HEK293 (cell line): ENCODE data around the gene CEBPE.

Experiments
- CTCF ChIA-PET: fragments of 350-600 bp; formaldehyde crosslinking; extraction: SDS; loops from one replicate; lab custom pipeline; 2021; ENCODE audit warnings: antibody characterized with exemption; lab: Yijun Ruan, JAX
- POLR2A ChIA-PET: fragments of 300-600 bp; formaldehyde crosslinking; extraction: SDS; loops from one replicate; lab custom pipeline; 2020; ENCODE audit warnings: antibody characterized with exemption, inconsistent platforms; lab: Yijun Ruan, JAX
- H3K27ac ChIP-seq: fragments of 200-500 bp; sonication (Bioruptor generic); 2 replicates; pipeline ENCODE4 v1.5.1; 2014; ENCODE audit warnings: low read depth, low read length, control low read depth, inconsistent platforms; ENCODE audit errors: extremely low read depth
- H3K36me3 ChIP-seq, 2 experiments: fragments of 200-500 bp in 1 of 2; sonication (Bioruptor generic) in 1 of 2; 1 replicate in 1 of 2; 2 replicates in 1 of 2; pipeline ENCODE4 v1.5.1; 2014 to 2017; ENCODE audit warnings: inconsistent platforms in 2 of 2, low read length in 2 of 2; ENCODE audit not compliant: control insufficient read depth in 2 of 2, insufficient read depth in 1 of 2
- H3K4me1 ChIP-seq: fragments of 200-500 bp; sonication (Bioruptor generic); 2 replicates; pipeline ENCODE4 v1.5.1; 2014; ENCODE audit warnings: mild to moderate bottlenecking, low read length, inconsistent platforms; ENCODE audit not compliant: control insufficient read depth, insufficient read depth
- H3K4me3 ChIP-seq: 2 replicates; pipeline ENCODE4 v1.5.1; 2011; ENCODE audit warnings: low read depth, mild to moderate bottlenecking, control low read depth, low read length, moderate library complexity
- H3K9me3 ChIP-seq: fragments of 200-500 bp; sonication (Bioruptor generic); 2 replicates; pipeline ENCODE4 v1.5.1; 2014; ENCODE audit warnings: low read depth, low read length, inconsistent platforms; ENCODE audit not compliant: control insufficient read depth, insufficient read depth
- BCL11B ChIP-seq: fragments of 450-650 bp; formaldehyde crosslinking; IDR thresholded peaks from 2 replicates; pipeline ENCODE4 v1.5.1; 2016; ENCODE audit warnings: low read depth, missing biosample characterization, missing genetic modification characterization
- YY1 ChIP-seq: fragments of 450-650 bp; formaldehyde crosslinking; IDR thresholded peaks from 2 replicates; pipeline ENCODE4 v1.5.1; 2018; ENCODE audit warnings: missing biosample characterization, missing genetic modification characterization
- ZFHX2 ChIP-seq: fragments of 450-650 bp; formaldehyde crosslinking; conservative IDR thresholded peaks from 2 replicates; pipeline ENCODE4 v1.5.1; 2016; ENCODE audit warnings: missing biosample characterization, missing genetic modification characterization
- ZNF138 ChIP-seq: fragments of 450-650 bp; formaldehyde crosslinking; IDR thresholded peaks from 2 replicates; pipeline ENCODE4 v1.5.1; 2016; ENCODE audit warnings: missing biosample characterization, missing genetic modification characterization, borderline replicate concordance
- ZNF221 ChIP-seq: fragments of 450-650 bp; formaldehyde crosslinking; IDR thresholded peaks from 2 replicates; pipeline ENCODE4 v1.5.1; 2017; ENCODE audit warnings: missing biosample characterization, missing genetic modification characterization, borderline replicate concordance
- ZNF302 ChIP-seq: fragments of 450-650 bp; formaldehyde crosslinking; IDR thresholded peaks from 2 replicates; pipeline ENCODE4 v1.5.1; 2016; ENCODE audit warnings: missing biosample characterization, missing genetic modification characterization, low read depth
- ZNF544 ChIP-seq: fragments of 450-650 bp; formaldehyde crosslinking; IDR thresholded peaks from 2 replicates; pipeline ENCODE4 v1.5.0; 2017; ENCODE audit warnings: missing biosample characterization, missing genetic modification characterization
- ZNF555 ChIP-seq: fragments of 450-650 bp; formaldehyde crosslinking; conservative IDR thresholded peaks from 2 replicates; pipeline ENCODE4 v1.5.1; 2017; ENCODE audit warnings: missing biosample characterization, mild to moderate bottlenecking, missing genetic modification characterization, inconsistent platforms
- ZNF560 ChIP-seq: fragments of 450-650 bp; formaldehyde crosslinking; IDR thresholded peaks from 2 replicates; pipeline ENCODE4 v1.5.1; 2017; ENCODE audit warnings: missing biosample characterization, missing genetic modification characterization, borderline replicate concordance
- ZNF629 ChIP-seq: fragments of 450-650 bp; formaldehyde crosslinking; IDR thresholded peaks from 2 replicates; pipeline ENCODE4 v1.5.1; 2017; ENCODE audit warnings: missing biosample characterization, missing genetic modification characterization
- TF ChIP-seq, protein P1 (sequence below): fragments of 450-650 bp; formaldehyde crosslinking; conservative IDR thresholded peaks from 2 replicates; pipeline ENCODE4 v1.5.1; 2016; ENCODE audit warnings: low read depth, missing biosample characterization, missing genetic modification characterization
- TF ChIP-seq, protein P2 (sequence below): fragments of 450-650 bp; formaldehyde crosslinking; IDR thresholded peaks from 2 replicates; pipeline ENCODE4 v1.5.1; 2016; ENCODE audit warnings: missing biosample characterization, missing genetic modification characterization, low read depth
- TF ChIP-seq, protein P3 (sequence below): fragments of 450-650 bp; formaldehyde crosslinking; IDR thresholded peaks from 2 replicates; pipeline ENCODE4 v1.5.1; 2016; ENCODE audit warnings: missing biosample characterization, missing genetic modification characterization
- TF ChIP-seq, protein P4 (sequence below): fragments of 450-650 bp; formaldehyde crosslinking; IDR thresholded peaks from 2 replicates; pipeline ENCODE4 v1.5.1; 2017; ENCODE audit warnings: missing biosample characterization, missing genetic modification characterization
- TF ChIP-seq, protein P5 (sequence below): fragments of 450-650 bp; formaldehyde crosslinking; conservative IDR thresholded peaks from 2 replicates; pipeline ENCODE4 v1.5.1; 2016; ENCODE audit warnings: low read depth, missing biosample characterization, missing genetic modification characterization

The CEBPE gene

DNA sequence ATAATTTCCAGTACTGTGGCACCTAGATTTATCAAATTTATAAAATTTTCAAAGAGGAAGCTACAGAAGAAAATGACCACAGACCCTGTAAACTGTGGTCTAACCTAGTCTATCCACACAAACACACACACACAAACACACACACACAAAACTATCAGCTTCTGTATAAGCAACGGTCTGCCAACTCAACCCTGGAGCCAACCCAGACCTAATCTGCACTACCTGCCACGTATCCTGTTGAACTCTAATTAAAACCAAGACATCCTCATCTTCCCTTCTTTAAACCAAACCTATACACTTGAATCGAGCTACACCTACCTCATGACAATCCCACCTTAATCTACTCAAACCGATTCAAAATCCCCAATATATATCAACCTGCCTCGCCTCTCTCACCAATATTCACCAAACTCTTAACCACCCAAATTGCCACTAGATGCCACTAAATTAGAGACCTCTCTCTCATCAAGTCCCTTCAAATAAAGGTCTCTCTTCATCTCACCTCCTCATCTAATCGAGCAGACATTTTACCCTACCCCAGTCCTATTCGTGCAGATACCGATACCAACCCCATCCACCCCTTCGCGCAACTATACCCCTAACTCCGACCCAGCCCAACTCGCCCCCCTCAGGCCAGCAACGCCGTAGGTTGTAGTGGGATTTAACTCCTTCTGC, 24.9 kb downstream of the CEBPE start (continued):
- TF ChIP-seq, protein P1, sequence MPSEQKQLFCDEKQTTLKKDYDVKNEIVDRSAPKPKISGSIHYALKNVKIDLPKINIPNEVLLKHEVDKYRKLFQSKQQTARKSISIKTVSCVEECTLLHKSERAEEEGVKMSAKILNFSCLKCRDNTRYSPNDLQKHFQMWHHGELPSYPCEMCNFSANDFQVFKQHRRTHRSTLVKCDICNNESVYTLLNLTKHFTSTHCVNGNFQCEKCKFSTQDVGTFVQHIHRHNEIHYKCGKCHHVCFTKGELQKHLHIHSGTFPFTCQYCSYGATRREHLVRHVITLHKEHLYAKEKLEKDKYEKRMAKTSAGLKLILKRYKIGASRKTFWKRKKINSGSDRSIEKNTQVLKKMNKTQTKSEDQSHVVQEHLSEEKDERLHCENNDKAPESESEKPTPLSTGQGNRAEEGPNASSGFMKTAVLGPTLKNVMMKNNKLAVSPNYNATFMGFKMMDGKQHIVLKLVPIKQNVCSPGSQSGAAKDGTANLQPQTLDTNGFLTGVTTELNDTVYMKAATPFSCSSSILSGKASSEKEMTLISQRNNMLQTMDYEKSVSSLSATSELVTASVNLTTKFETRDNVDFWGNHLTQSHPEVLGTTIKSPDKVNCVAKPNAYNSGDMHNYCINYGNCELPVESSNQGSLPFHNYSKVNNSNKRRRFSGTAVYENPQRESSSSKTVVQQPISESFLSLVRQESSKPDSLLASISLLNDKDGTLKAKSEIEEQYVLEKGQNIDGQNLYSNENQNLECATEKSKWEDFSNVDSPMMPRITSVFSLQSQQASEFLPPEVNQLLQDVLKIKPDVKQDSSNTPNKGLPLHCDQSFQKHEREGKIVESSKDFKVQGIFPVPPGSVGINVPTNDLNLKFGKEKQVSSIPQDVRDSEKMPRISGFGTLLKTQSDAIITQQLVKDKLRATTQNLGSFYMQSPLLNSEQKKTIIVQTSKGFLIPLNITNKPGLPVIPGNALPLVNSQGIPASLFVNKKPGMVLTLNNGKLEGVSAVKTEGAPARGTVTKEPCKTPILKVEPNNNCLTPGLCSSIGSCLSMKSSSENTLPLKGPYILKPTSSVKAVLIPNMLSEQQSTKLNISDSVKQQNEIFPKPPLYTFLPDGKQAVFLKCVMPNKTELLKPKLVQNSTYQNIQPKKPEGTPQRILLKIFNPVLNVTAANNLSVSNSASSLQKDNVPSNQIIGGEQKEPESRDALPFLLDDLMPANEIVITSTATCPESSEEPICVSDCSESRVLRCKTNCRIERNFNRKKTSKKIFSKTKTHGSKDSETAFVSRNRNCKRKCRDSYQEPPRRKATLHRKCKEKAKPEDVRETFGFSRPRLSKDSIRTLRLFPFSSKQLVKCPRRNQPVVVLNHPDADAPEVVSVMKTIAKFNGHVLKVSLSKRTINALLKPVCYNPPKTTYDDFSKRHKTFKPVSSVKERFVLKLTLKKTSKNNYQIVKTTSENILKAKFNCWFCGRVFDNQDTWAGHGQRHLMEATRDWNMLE (tag by site-specific recombination) = no peak
- TF ChIP-seq BCL11B (tag by site-specific recombination) = no peak
- TF ChIP-seq ZNF302 (tag by site-specific recombination) = no peak
- TF ChIP-seq ZNF560 = no peak
- no peak for TF ChIP-seq ZNF138 (tag by site-specific recombination)
- TF ChIP-seq ZNF555 (tag by site-specific recombination) = no peak
- TF ChIP-seq, protein P2, sequence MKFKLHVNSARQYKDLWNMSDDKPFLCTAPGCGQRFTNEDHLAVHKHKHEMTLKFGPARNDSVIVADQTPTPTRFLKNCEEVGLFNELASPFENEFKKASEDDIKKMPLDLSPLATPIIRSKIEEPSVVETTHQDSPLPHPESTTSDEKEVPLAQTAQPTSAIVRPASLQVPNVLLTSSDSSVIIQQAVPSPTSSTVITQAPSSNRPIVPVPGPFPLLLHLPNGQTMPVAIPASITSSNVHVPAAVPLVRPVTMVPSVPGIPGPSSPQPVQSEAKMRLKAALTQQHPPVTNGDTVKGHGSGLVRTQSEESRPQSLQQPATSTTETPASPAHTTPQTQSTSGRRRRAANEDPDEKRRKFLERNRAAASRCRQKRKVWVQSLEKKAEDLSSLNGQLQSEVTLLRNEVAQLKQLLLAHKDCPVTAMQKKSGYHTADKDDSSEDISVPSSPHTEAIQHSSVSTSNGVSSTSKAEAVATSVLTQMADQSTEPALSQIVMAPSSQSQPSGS (tag by site-specific recombination) = no peak
- TF ChIP-seq, protein P3, sequence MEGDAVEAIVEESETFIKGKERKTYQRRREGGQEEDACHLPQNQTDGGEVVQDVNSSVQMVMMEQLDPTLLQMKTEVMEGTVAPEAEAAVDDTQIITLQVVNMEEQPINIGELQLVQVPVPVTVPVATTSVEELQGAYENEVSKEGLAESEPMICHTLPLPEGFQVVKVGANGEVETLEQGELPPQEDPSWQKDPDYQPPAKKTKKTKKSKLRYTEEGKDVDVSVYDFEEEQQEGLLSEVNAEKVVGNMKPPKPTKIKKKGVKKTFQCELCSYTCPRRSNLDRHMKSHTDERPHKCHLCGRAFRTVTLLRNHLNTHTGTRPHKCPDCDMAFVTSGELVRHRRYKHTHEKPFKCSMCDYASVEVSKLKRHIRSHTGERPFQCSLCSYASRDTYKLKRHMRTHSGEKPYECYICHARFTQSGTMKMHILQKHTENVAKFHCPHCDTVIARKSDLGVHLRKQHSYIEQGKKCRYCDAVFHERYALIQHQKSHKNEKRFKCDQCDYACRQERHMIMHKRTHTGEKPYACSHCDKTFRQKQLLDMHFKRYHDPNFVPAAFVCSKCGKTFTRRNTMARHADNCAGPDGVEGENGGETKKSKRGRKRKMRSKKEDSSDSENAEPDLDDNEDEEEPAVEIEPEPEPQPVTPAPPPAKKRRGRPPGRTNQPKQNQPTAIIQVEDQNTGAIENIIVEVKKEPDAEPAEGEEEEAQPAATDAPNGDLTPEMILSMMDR (tag by site-specific recombination) = peak; percentile 72; the same call in 1 of the 2 replicates

DNA sequence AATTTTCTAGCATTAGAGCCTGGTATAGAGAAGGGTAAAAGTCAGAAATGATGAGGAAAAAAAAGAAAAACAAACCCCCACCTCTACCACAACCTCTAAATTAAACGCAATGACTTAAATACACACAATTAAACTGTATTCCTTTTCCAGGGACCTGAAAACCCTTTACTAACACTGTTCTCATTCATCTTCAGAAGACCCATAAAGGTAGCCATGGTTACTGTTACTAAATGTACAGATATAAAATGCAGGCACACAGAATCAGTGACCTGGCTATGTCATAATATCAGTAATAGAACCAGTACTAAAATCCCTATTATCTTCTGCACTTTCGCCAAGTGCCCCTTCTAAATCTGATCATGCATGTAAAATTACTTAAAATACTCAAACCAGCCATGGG, 25.5 kb downstream of the CEBPE start:
- CTCF ChIA-PET = interaction anchor here (1.7 to 3.7 kb wide), 6 partner anchors 16 to 120 kb away, joined by 7 to 36 read pairs (median 15); no protein-coding TSS in a partner anchor
- TF ChIP-seq ZNF629 = no peak
- no peak for TF ChIP-seq YY1 (tag by site-specific recombination)
- TF ChIP-seq ZFHX2 = no peak
- TF ChIP-seq ZNF221 (tag by site-specific recombination) = no peak
- TF ChIP-seq, protein P1 (tag by site-specific recombination) = no peak
- TF ChIP-seq, protein P4, sequence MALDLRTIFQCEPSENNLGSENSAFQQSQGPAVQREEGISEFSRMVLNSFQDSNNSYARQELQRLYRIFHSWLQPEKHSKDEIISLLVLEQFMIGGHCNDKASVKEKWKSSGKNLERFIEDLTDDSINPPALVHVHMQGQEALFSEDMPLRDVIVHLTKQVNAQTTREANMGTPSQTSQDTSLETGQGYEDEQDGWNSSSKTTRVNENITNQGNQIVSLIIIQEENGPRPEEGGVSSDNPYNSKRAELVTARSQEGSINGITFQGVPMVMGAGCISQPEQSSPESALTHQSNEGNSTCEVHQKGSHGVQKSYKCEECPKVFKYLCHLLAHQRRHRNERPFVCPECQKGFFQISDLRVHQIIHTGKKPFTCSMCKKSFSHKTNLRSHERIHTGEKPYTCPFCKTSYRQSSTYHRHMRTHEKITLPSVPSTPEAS (tag by site-specific recombination) = no peak
- TF ChIP-seq, protein P5, sequence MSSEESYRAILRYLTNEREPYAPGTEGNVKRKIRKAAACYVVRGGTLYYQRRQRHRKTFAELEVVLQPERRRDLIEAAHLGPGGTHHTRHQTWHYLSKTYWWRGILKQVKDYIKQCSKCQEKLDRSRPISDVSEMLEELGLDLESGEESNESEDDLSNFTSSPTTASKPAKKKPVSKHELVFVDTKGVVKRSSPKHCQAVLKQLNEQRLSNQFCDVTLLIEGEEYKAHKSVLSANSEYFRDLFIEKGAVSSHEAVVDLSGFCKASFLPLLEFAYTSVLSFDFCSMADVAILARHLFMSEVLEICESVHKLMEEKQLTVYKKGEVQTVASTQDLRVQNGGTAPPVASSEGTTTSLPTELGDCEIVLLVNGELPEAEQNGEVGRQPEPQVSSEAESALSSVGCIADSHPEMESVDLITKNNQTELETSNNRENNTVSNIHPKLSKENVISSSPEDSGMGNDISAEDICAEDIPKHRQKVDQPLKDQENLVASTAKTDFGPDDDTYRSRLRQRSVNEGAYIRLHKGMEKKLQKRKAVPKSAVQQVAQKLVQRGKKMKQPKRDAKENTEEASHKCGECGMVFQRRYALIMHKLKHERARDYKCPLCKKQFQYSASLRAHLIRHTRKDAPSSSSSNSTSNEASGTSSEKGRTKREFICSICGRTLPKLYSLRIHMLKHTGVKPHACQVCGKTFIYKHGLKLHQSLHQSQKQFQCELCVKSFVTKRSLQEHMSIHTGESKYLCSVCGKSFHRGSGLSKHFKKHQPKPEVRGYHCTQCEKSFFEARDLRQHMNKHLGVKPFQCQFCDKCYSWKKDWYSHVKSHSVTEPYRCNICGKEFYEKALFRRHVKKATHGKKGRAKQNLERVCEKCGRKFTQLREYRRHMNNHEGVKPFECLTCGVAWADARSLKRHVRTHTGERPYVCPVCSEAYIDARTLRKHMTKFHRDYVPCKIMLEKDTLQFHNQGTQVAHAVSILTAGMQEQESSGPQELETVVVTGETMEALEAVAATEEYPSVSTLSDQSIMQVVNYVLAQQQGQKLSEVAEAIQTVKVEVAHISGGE (tag by site-specific recombination) = no peak
- TF ChIP-seq ZNF544 (tag by site-specific recombination) = no peak

More for the DNA sequence above, 25.5 kb downstream of the CEBPE start:
- Histone ChIP-seq H3K27ac (no peak overlapping the region), H3K9me3 (no peaks in the 10 kb centered on the region), H3K4me1 (peaks cover 10% of the 10 kb centered on the region; the same call in 1 of the 2 replicates), H3K4me3 (peak overlapping the region; percentile 97), H3K36me3 (peaks cover 37 to 65% of the 10 kb centered on the region in 2 experiments)
- POLR2A ChIA-PET = interaction anchor here (1.7 to 3.3 kb wide), 4 partner anchors 16 to 37 kb away, joined by 7 to 48 read pairs (median 18); no protein-coding TSS in a partner anchor
